Suppressor macrophage (primary cell): ENCODE results near the gene HNRNPAB.

Experiments used
- DNase-seq, 4 experiments: peaks; one replicate each; pipeline ENCODE4 v3.0.0-alpha.2; 2020 to 2022
- total RNA-seq, 17 experiments: gene quantifications; one replicate each; lab custom pipeline; 2026; ENCODE audit warnings: mixed read lengths in 6 of 17, inconsistent platforms in 3 of 17; lab: John Stamatoyannopoulos, UW

The HNRNPAB gene
- 64.7 to 215 (median 102) reads per million in 17 experiments for total RNA-seq

DNA sequence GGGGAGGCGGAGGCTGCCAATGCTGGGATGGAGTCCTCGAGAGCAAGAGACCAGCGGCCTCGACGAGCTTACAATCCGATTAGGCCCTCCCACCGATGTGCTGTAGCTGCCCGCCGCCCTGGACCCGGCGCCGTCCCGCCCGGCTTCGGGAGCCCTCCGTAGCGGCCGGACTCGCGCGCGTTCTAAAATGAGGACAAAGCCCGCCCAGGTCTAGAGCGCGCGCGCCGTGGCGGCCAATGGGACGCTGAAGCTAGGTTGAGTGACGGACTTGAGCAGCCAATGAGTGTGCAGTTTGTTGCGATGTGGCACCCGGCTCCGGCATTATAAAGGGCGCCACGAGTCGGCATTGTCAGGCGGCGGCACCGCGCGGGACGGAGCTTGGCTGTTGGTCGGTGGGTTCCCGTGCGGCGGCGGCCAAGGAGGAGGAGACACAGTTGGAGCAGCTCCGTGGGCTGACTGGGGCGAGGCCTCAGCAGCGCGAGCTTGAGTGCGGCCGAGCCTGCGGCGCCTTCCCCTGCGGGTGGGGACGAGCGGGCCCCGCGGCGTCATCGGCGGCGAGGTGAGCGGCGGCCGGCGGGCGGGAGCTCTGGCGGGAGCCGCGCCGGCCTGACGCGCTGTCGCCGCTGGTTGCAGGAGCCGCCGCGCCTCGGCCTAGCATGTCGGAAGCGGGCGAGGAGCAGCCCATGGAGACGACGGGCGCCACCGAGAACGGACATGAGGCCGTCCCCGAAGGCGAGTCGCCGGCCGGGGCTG lies at the start of gene HNRNPAB:
TSS of gene HNRNPAB (plus strand) at position 352 of the 753 bp plus-strand sequence. CDS start at position 657, 305 bp downstream.
- DNase-seq: peak; percentile 97 to 99 (median 98)

DNA sequence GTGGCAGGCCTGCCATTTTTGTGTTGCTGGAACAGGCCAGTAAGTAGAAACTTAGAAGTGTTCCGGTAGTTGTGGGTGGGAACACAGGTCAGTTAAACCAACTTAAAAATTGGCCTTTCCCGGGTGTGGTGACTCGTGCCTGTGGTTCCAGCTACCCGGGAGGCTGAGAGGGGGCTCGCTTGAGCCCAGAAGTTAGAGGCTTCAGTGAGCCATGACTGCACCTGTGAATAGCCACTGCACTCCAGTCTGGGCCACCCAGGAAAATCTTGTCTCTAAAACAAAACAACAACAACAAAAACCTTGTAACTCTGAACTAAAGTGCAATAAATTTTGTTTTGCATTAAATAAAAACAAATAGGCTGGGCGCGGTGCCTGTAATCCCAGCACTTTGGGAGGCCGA lies 49.3 kb upstream of the HNRNPAB start:
- DNase-seq: no peak

DNA sequence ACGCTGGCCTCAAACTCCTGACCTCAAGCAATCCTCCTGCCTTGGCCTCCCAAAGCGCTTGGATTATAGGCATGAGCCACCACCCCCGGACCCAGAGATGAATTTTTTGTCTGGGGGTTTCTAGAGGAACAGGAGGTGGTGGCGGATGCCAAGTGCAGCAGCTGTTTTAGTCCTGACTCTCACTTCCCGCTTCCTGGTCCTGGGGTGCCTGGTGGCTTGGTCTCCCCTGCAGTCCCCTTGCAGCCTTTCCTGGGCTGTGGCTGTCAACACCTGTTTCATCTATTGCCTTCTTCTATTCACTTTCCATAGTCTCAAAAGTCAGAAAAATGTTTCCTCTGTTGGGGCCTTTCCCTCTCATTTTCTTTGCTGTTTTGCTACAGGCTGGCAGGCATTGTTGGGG lies 44.2 kb upstream of the HNRNPAB start:
- DNase-seq: no peak

GRCh38 chr5:178162481-178162880 lies 41.9 kb upstream of the HNRNPAB start:
- DNase-seq: no peak

GRCh38 chr5:178163772-178164735 lies 40.3 kb upstream of the HNRNPAB start:
- peak; percentile 83 to 95 (median 90) for DNase-seq

DNA sequence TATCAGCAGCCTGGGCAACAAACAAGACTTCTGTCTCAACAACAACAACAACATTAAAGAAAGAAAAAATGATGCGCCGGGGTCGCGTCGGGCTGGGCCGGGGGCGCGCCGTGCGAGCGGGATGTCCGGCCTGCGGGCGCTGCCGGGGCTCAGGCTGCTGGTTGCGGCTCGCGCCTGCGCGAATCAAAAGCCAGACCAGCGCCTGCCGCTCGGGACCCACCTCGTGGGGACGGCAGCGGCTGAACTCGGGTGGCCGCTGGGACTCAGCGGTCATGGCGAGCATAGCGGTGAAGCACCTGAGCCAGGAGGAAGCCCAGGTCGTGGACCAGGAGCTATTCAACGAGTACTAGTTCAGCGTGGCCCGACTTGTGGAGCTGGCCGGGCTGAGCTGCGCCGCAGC lies 38.8 kb upstream of the HNRNPAB start:
- no peak for DNase-seq

DNA sequence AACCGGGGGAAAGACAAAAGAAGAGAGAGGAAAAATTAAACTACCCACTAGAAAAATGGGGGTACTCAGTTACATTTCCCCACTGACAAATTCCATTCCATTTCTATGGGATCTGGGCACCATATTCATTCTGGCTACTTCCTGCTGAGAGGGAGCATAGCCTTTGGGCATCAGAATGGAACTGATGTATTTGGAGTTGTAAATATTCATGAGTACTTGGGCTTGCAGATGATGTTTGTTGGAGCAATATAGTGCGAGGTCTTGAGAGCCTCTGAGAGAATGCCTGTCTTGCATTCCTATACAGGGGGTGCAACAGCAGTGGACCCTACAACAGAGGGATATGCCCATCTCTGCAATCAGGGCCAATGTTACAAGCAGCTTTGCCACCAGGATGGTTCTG lies 33.9 kb upstream of the HNRNPAB start:
- no peak for DNase-seq

- no peak for DNase-seq
These were observed 29.9 kb upstream of the HNRNPAB start for GRCh38 chr5:178174456-178174855.

- no peak for DNase-seq
These were observed 27.5 kb upstream of the HNRNPAB start for GRCh38 chr5:178176791-178177190.

- no peak for DNase-seq
These were observed 26.8 kb upstream of the HNRNPAB start for GRCh38 chr5:178177569-178177968.

DNA sequence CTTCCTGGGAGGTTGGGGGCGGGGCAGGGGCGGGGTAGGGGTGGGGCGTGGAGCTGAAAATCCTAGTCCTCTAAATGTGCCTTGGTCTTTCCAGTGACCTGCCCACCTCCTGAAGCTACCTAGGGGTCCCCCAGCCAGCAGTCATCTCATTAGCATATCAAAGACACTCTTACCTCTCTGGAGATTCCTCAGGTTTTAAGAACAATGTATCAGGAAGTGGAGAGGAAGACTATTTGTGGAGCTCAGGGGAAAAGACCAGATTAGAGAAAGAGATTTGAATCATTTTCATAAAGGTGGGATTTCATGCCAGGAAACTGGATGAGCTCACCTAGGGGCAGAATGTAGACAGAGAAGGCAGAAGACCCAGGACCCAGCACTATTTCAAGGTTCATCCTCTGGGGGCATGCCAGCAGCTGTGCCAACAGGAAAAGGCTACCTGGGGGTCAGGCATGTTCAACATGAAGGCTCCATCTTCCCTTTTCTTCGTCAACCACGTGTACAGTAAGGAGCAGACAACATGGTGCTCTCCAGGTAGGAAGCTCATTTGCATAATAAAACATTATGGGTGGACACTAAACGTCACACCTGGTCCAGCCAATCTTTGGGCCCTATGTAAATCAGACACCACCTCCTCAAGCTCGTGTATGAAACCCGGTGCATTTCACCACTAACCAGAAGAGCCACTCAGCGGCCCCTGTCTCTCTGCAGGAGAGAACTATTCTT lies 24.0 kb upstream of the HNRNPAB start:
- no peak for DNase-seq

DNA sequence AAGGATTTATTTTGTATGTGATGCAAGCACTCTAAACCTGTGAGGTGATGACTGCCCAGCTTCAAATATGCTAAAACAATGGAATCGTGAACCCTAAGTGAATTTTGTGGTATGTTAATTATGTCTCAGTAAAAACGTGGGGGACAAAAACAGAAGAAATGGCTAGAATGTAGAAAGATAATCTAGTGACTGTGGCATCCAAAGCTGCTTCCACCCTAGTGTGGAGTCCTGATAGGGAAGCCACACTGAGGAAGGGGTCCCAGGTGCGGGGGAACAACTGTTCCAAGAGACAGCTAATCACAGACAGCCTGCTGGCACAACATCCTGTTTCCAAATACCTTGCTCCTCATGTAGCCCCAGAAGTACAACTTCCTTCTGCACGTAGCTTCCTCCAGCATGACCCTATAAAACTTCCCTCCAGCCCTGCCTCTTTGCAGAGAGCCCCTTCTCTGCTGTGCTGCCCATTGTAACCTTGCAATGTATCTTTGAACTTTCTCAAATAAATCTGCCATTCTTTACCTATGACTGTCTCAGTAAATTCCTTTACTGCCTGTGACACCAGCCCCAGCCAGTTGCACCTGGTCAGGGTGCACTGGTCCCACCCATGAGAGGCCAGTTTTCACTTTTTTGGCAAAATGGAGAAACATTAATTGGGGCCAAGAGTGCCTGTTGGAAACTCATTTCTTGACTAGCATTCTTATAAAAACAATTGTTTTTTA lies 22.0 kb upstream of the HNRNPAB start:
- DNase-seq: peak in 3 of 4 experiments; percentile 22 to 46 (median 35)

DNA sequence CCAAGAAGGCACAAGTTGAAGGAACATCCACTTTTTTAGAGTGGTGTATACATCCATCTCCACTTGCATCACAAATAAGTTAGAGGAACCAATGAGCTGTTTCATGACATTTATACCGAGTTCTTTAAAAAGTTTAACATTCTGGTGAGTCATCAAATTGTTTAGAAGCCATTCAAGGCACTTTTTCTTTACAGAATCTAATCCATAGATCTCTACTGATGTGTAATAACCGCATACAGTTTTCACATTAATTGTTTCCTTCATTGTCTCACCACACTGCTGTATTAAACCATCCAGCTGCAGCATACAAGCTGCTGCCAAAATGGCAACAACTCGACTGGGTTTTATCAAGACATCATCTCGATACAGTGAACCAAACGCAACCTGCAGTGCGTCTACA lies 17.9 kb upstream of the HNRNPAB start:
- peak in 2 of 4 experiments; percentile 38 to 50 for DNase-seq

- no peak for DNase-seq
These were observed 17.3 kb upstream of the HNRNPAB start, which contains the start of gene GMCL2 for GRCh38 chr5:178187014-178187413. Gene GMCL2, minus strand, starts transcription at chr5:178187371. Its CDS starts 72 bp downstream, at chr5:178187299.

GRCh38 chr5:178189433-178189832 lies 14.9 kb upstream of the HNRNPAB start:
- no peak for DNase-seq

- no peak for DNase-seq
These were observed 12.7 kb upstream of the HNRNPAB start for GRCh38 chr5:178191661-178192060.

DNA sequence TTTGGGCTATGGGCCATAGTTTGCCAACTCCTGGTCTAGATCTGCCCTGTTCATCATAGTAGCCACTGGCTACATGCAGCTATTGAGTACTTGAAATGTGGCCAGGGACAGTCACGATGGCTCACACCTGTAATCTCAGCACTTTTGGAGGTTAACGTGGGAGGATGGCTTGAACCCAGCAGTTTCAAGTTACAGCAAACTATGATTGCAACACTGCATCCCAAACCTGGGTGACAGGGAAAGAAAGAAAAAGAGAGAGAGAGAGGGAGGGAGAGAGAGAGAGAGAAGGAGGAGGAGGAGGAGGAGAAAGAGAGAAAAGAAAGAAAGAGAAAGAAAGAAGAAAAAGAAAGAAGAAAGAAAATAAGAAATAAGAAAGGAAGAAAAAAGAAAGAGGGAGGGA lies 12.1 kb upstream of the HNRNPAB start:
- DNase-seq: no peak

DNA sequence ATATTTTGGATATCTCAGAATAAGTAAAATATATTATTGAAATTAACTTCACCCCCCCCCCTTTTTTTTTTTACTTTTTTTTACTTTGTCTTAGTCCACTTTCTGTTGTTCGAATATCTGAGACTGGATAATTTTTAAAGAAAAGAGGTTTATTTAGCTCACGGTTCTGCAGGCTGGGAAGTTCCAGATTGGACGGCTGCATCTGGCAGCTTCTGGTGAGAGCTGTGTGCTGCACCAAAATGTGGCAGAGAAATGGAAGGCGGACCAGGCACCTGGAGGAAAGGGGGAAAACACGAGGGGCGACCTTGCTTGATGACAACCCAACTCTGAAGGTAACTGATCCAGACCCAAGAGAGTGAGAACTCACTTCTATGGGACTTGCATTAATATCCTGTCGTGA lies 11.5 kb upstream of the HNRNPAB start:
- no peak for DNase-seq

DNA sequence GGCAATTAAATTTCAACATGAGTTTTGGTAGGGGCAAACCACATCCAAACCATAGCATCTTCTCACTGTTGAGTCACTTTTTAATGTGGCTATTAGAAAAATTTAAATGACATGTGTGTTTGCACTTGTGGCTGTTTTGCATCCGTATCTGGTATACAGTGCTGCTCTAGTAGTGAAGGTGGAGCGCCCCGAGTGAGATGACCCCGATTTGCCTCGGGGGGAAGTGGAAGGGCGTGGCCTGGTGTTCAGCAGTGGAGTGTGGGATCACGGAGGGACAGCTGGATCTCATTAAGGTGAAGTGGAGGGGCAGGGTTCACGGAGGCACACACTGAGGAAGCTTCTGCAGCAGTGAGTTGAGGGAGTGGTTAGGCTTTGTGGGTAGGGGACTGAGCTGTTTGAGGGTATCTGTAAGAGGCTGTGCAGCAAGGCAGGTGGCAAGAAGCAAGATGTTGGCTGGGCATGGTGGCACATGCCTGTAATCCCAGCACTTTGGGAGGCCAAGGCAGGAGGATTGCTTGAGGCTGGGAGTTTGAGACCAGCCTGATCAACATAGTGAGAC lies 11.0 kb upstream of the HNRNPAB start:
- no peak for DNase-seq

- DNase-seq: peak; percentile 26 to 71 (median 52)
These were observed 10.3 kb upstream of the HNRNPAB start for GRCh38 chr5:178194026-178194425.

GRCh38 chr5:178196281-178196812 lies 8.0 kb upstream of the HNRNPAB start:
- no peak for DNase-seq
